ENCODE data around the gene DDX6.
A peak's percentile ranks its signal among the peaks of the same experiment; 100 is the strongest.
"Not testable (repeated sequence)": the region's sequence is repeated elsewhere in the genome, so short reads cannot be mapped to it uniquely, and the experiment has no call there.

Gene DDX6

GRCh38 chr11:118791961-118792569 lies 1.1 kb upstream of the DDX6 start:
- DNase-seq (ENCODE audit: low spot score): peak; percentile 10

GRCh38 chr11:118790357-118791110 lies 430 bp downstream of the DDX6 start:
- DNase-seq (ENCODE audit: low spot score): peak; percentile 89

- peak; percentile 71 for DNase-seq (ENCODE audit: low spot score)
These were observed 1.2 kb downstream of the DDX6 start for GRCh38 chr11:118789501-118790356.

- no peak for DNase-seq (ENCODE audit: low spot score)
These were observed 4.3 kb downstream of the DDX6 start for GRCh38 chr11:118786657-118787056.

- no peak for DNase-seq (ENCODE audit: low spot score)
These were observed 5.6 kb downstream of the DDX6 start for GRCh38 chr11:118785362-118785761.

- no peak for DNase-seq (ENCODE audit: low spot score)
These were observed 7.1 kb downstream of the DDX6 start for GRCh38 chr11:118783724-118784495.

GRCh38 chr11:118783324-118783723 lies 7.6 kb downstream of the DDX6 start:
- not testable (repeated sequence) for DNase-seq (ENCODE audit: low spot score)

GRCh38 chr11:118778898-118779297 lies 12.1 kb downstream of the DDX6 start:
- DNase-seq (ENCODE audit: low spot score): no peak

GRCh38 chr11:118774032-118774431 lies 16.9 kb downstream of the DDX6 start:
- no peak for DNase-seq (ENCODE audit: low spot score)

- DNase-seq (ENCODE audit: low spot score): peak; percentile 8
These were observed 19.2 kb downstream of the DDX6 start for GRCh38 chr11:118771547-118772288.

GRCh38 chr11:118768690-118769089 lies 22.3 kb downstream of the DDX6 start:
- DNase-seq (ENCODE audit: low spot score): no peak

GRCh38 chr11:118766035-118766434 lies 24.9 kb downstream of the DDX6 start:
- no peak for DNase-seq (ENCODE audit: low spot score)

GRCh38 chr11:118765095-118765691 lies 25.8 kb downstream of the DDX6 start:
- not testable (repeated sequence) for DNase-seq (ENCODE audit: low spot score)

- DNase-seq (ENCODE audit: low spot score): no peak
These were observed 27.9 kb downstream of the DDX6 start for GRCh38 chr11:118763041-118763440.

- DNase-seq (ENCODE audit: low spot score): not testable (repeated sequence)
These were observed 29.0 kb downstream of the DDX6 start for GRCh38 chr11:118761981-118762380.

- DNase-seq (ENCODE audit: low spot score): peak; percentile 80
These were observed 33.0 kb downstream of the DDX6 start for GRCh38 chr11:118757876-118758399.

GRCh38 chr11:118752654-118753053 lies 38.3 kb downstream of the DDX6 start:
- DNase-seq (ENCODE audit: low spot score): no peak

GRCh38 chr11:118749429-118749828 lies 41.5 kb downstream of the DDX6 start:
- DNase-seq (ENCODE audit: low spot score): no peak

- DNase-seq (ENCODE audit: low spot score): no peak
These were observed 42.9 kb downstream of the DDX6 start for GRCh38 chr11:118748056-118748455.

GRCh38 chr11:118746988-118747585 lies 43.9 kb downstream of the DDX6 start:
- no peak for DNase-seq (ENCODE audit: low spot score)

Data from Ammon's horn (tissue), 1 donor.